Left ventricle myocardium inferior (tissue), 1 donor: ENCODE data around the gene LAMC1. TPM values are rescaled to one million over a fixed set of nuclear protein-coding genes. Genes with fewer than 3 reads are reported as not detected.

Experiments used
- DNase-seq: peaks from one replicate; pipeline ENCODE4 v3.0.0-alpha.2; 2020
- H3K27ac ChIP-seq: fragments of 200-600 bp; replicated peaks from 2 replicates; pipeline ENCODE4 v1.8.0; 2021
- H3K27me3 ChIP-seq: fragments of 200-600 bp; 2 replicates; pipeline ENCODE4 v1.8.0; 2021; ENCODE audit warnings: low read depth
- H3K36me3 ChIP-seq: fragments of 200-600 bp; 2 replicates; pipeline ENCODE4 v1.8.0; 2021
- H3K4me1 ChIP-seq: fragments of 200-600 bp; 2 replicates; pipeline ENCODE4 v1.8.0; 2021
- H3K4me3 ChIP-seq: fragments of 200-600 bp; 2 replicates; pipeline ENCODE4 v1.8.0; 2021; ENCODE audit warnings: mild to moderate bottlenecking, moderate library complexity
- H3K9me3 ChIP-seq: fragments of 200-600 bp; replicated peaks from 2 replicates; pipeline ENCODE4 v1.8.0; 2021
- CTCF ChIP-seq: fragments of 200-600 bp; IDR thresholded peaks from 2 replicates; pipeline ENCODE4 v1.8.0; 2021; ENCODE audit warnings: antibody characterized with exemption, mild to moderate bottlenecking, borderline replicate concordance
- intact Hi-C: fragments of 100-400 bp; cut with micrococcal nuclease; formaldehyde crosslinking; loops from one replicate; pipeline ENCODE4 v1.11.0; 2022
- total RNA-seq: library from RNA; stranded (reverse); fragmentation: NEBNext Ultra II Directional; extraction: Animal tissue kit (Norgen Biotek cat#: 25700); gene quantifications from one replicate; pipeline ENCODE4 v1.2.1, GENCODE V29; 2021
- donor health status: DM: no; HTN: yes; CAD: no; lungs with severe emphysema.

LAMC1 gene
- total RNA-seq, 1 donor from 2014 or later = 84.1 TPM

DNA sequence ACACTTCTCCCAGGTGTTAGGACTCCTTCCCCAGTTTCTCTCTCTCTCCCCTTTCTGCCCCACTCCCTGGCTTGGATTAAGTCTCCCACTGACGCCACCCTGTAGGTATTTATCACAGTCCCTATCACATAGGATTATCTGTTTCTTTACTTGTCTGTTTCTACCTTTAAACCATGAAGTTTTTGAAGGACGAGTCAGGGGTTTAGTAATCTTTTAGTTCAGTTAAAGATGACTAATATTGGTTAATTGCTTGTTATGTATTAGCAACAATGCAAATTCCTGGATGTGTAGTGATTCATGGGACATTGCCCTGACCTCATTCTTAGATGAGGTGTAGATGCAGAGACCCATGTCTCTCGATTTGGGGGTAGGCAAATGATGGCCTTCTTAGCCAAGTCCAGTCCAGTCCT, 6.4 kb downstream of the LAMC1 start:
- Histone ChIP-seq H3K27ac (peak overlapping the region; percentile 43), H3K4me1 (peaks cover 95% of the 10 kb centered on the region), H3K4me3 (peak overlapping the region; percentile 73), H3K36me3 (no peaks in the 10 kb centered on the region), H3K27me3 (no peaks in the 10 kb centered on the region), H3K9me3 (no peaks in the 10 kb centered on the region)
- intact Hi-C loops = no loop called here
- TF ChIP-seq CTCF = no peak
- no peak for DNase-seq

DNA sequence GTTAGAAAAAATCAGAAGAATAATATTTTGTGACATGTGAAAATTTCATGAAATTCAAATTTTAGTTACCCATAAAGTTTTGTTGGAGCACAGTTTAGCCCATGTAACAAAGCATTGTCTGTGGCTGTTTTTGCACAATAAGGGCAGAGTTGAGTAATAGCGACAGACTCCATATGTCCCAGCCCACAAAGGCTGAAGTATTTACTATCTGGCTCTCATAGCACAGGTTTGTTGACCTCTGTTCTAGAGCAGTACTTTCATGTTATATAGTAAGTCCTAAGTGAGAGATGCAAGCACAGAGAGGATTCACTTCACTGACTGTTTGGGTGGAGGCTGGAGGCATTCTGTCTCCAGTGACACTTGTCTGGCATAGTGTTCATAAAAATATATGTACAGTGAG, 6.8 kb downstream of the LAMC1 start:
- peak overlapping the region; percentile 73 for H3K4me3 ChIP-seq
- no peaks in the 10 kb centered on the region for H3K27me3 ChIP-seq
- H3K9me3 ChIP-seq = no peaks in the 10 kb centered on the region
- peaks cover 95% of the 10 kb centered on the region for H3K4me1 ChIP-seq
- no peaks in the 10 kb centered on the region for H3K36me3 ChIP-seq
- H3K27ac ChIP-seq = peak overlapping the region; percentile 43
- TF ChIP-seq CTCF = no peak
- intact Hi-C loops = no loop called here
- DNase-seq = no peak

DNA sequence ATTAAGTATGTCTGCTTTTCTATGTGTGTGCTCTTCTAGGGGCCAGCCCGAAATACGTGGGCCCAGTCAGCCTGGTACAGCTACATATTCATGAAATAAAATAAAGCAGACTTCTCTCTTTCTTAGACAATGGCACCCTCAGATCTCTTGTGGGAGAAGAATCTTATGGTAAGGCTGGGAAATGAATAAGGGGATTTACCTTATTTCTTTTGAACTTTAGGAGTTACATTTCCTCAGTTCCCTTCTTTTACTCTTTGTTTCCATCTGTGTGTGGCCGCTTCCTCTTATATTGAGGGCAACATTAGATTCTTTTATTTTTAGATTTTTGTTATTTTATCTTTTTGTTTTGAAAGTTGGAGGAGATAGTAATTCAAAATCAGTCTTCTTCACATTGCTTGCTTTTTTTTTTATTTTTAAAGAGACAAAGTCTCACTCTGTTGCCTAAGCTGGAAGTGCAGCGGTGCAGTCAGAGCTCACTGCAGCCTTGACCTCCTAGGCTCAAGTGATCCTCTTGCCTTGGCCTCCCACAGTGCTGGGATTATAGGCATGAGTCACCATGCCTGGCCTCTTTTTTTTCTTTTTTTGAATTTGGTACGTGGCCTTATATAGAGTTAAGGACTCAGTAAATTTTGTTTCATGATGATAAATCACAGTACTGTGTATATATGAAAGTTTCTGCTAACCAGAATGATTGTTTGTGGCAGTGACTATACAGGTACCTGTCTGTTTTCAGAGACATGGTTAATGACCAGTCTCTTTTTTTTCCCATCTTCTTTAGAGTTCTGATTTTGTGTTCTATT, 9.1 kb downstream of the LAMC1 start:
- H3K27me3 ChIP-seq = no peaks in the 10 kb centered on the region
- TF ChIP-seq CTCF = no peak
- H3K4me3 ChIP-seq = peak overlapping the region; percentile 73
- H3K36me3 ChIP-seq = peaks cover 6% of the 10 kb centered on the region
- intact Hi-C loops = no loop called here
- no peak for DNase-seq
- H3K4me1 ChIP-seq = peaks cover 91% of the 10 kb centered on the region
- peak overlapping the region; percentile 43 for H3K27ac ChIP-seq
- H3K9me3 ChIP-seq = no peaks in the 10 kb centered on the region

DNA sequence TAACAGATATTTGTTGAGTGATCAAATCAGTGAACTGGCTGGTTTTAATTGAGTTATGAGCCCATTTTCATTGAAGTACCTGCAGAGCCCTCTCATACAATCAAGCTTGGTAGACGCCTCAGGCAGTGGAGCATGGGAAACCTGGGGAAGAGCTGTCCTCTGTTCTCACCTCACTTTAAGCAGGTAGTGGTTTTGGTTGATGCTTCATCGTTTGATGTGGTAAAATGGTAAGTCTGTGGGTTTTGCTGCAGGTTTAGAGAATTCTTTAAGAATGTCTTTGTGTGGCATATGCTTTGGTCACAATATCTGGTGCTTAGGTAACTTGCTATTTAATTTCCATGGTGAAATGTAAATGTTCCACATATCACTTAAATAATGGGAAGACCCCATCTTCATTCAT, 10.0 kb downstream of the LAMC1 start:
- H3K27ac ChIP-seq = no peak overlapping the region
- no peak overlapping the region for H3K4me3 ChIP-seq
- H3K4me1 ChIP-seq = peaks cover 91% of the 10 kb centered on the region
- TF ChIP-seq CTCF = no peak
- H3K27me3 ChIP-seq = no peaks in the 10 kb centered on the region
- DNase-seq = no peak
- H3K9me3 ChIP-seq = no peaks in the 10 kb centered on the region
- peaks cover 6% of the 10 kb centered on the region for H3K36me3 ChIP-seq
- intact Hi-C loops = no loop called here

- intact Hi-C loops = no loop called here
- peaks cover 91% of the 10 kb centered on the region for H3K4me1 ChIP-seq
- no peak for TF ChIP-seq CTCF
Measured at GRCh38 chr1:183034682-183035081, 11.5 kb downstream of the LAMC1 start.

More at GRCh38 chr1:183034682-183035081, 11.5 kb downstream of the LAMC1 start:
- H3K27ac ChIP-seq = peak overlapping the region; percentile 19
- peaks cover 6% of the 10 kb centered on the region for H3K36me3 ChIP-seq
- no peak overlapping the region for H3K4me3 ChIP-seq
- H3K27me3 ChIP-seq = no peaks in the 10 kb centered on the region
- DNase-seq = no peak
- no peaks in the 10 kb centered on the region for H3K9me3 ChIP-seq
